ENCODE measurements around the gene ZNF358. TPM values are rescaled to one million over a fixed set of nuclear protein-coding genes. Genes with fewer than 3 reads are reported as not detected.

Gene ZNF358
- total and polyA plus RNA-seq, 10 of the 15 experiments (the other 5 are each of a cell fraction or from before 2014, with no cell fraction given), result 0.09 to 6.3 (median 1.9) TPM; not detected in 1

- peak; percentile 65; the same call in 1 of the 2 replicates for TF ChIP-seq ZNF592 (IDR thresholded peaks at IDR 0.05)
- TF ChIP-seq RBBP5 (conservative IDR thresholded peaks at IDR 0.05), result no peak
- peak; percentile 79 for TF ChIP-seq BACH1 (IDR thresholded peaks at IDR 0.05; ENCODE audit: borderline replicate concordance)
- TF ChIP-seq NBN (IDR thresholded peaks at IDR 0.05), result peak; percentile 88
- TF ChIP-seq MYC (IDR thresholded peaks at IDR 0.05; ENCODE audit: insufficient read depth, insufficient read length, insufficient replicate concordance, low read length, severe bottlenecking), result no peak
- no peak for TF ChIP-seq ZNF622 (IDR thresholded peaks at IDR 0.05)
- peak; percentile 34; the same call in 1 of the 2 replicates for TF ChIP-seq EED (IDR thresholded peaks at IDR 0.05; ENCODE audit: low read depth)
- peak; percentile 70 for TF ChIP-seq MEF2B (IDR thresholded peaks at IDR 0.05; ENCODE audit: partially characterized antibody, poor library complexity, severe bottlenecking)
- 0 out of 2 replicates have a peak, but pooled peaks have one; percentile 30 for TF ChIP-seq CBFB (IDR thresholded peaks at IDR 0.05; ENCODE audit: low read depth)
- TF ChIP-seq TCF12 (IDR thresholded peaks at IDR 0.05; ENCODE audit: low read depth, low read length), result peak; percentile 89
- TF ChIP-seq GABPA (IDR thresholded peaks at IDR 0.05; ENCODE audit: low read depth), result no peak
- no peak for TF ChIP-seq ETV6 (conservative IDR thresholded peaks at IDR 0.05 in 1 of 2, IDR thresholded peaks at IDR 0.05 in 1 of 2; ENCODE audit: borderline replicate concordance in 1 of 2, low read depth in 1 of 2)
- TF ChIP-seq SREBF1 (IDR thresholded peaks at IDR 0.05; ENCODE audit: low read length), result peak; percentile 80
- no peak for TF ChIP-seq EZH2 (IDR thresholded peaks at IDR 0.05; ENCODE audit: borderline replicate concordance, control insufficient read depth, low read depth, low read length)
- peak; percentile 91 for TF ChIP-seq SP1 (IDR thresholded peaks at IDR 0.05; ENCODE audit: low read depth, low read length)
- peak; percentile 67; the same call in 1 of the 3 replicates for TF ChIP-seq POU2F2 (IDR thresholded peaks at IDR 0.05; ENCODE audit: borderline replicate concordance, low read depth, low read length)
- TF ChIP-seq E2F8 (IDR thresholded peaks at IDR 0.05; ENCODE audit: low read depth, partially characterized antibody), result no peak
- no peak for TF ChIP-seq RCOR1 (conservative IDR thresholded peaks at IDR 0.05; ENCODE audit: low read depth, low read length)
- no peak for TF ChIP-seq IRF4 (IDR thresholded peaks at IDR 0.05; ENCODE audit: low read depth, low read length)
- TF ChIP-seq SRF (IDR thresholded peaks at IDR 0.05; ENCODE audit: low read depth in 2 of 2, low read length in 2 of 2), result peak in 1 of 2 experiments; percentile 54; a peak in 1 of 4 replicates
- TF ChIP-seq CREM (IDR thresholded peaks at IDR 0.05; ENCODE audit: low read depth), result peak; percentile 74
- TF ChIP-seq RELB (IDR thresholded peaks at IDR 0.05; ENCODE audit: low read depth), result peak; percentile 98
Measured at GRCh38 chr19:7522072-7522922, 6.4 kb downstream of the ZNF358 start, which contains the start of gene MCOLN1 (continued).

Measured in GM12878 (cell line).